ENCODE measurements around the gene PRR14L.
"Not testable (repeated sequence)": the region's sequence is repeated elsewhere in the genome, so short reads cannot be mapped to it uniquely, and the experiment has no call there.

PRR14L gene

GRCh38 chr22:31681349-31682345 is 68.3 kb downstream of the PRR14L start:
- DNase-seq: no peak

- no peak for DNase-seq
Observed at GRCh38 chr22:31680861-31681341, 69.0 kb downstream of the PRR14L start.

GRCh38 chr22:31678748-31679147 is 71.2 kb downstream of the PRR14L start:
- no peak for DNase-seq

GRCh38 chr22:31676700-31677099 is 73.2 kb downstream of the PRR14L start:
- DNase-seq: no peak

- DNase-seq: not testable (repeated sequence)
Observed at GRCh38 chr22:31674219-31674618, 75.7 kb downstream of the PRR14L start.

GRCh38 chr22:31668849-31669248 is 81.1 kb downstream of the PRR14L start:
- not testable (repeated sequence) for DNase-seq

GRCh38 chr22:31662668-31663037 is 87.3 kb downstream of the PRR14L start:
- no peak for DNase-seq

GRCh38 chr22:31661851-31662667 is 87.9 kb downstream of the PRR14L start, which contains the start of gene PISD:
PISD (minus strand) TSS chr22:31662215; CDS start chr22:31662208, 7 bp downstream.
- DNase-seq: peak; percentile 76

GRCh38 chr22:31660860-31661341 is 89.0 kb downstream of the PRR14L start:
- not testable (repeated sequence) for DNase-seq

- DNase-seq: no peak
Observed at GRCh38 chr22:31659246-31659645, 90.7 kb downstream of the PRR14L start.

GRCh38 chr22:31654408-31654807 is 95.5 kb downstream of the PRR14L start:
- no peak for DNase-seq

- DNase-seq: no peak
Observed at GRCh38 chr22:31653944-31654343, 96.0 kb downstream of the PRR14L start.

- no peak for DNase-seq
Observed at GRCh38 chr22:31652911-31653684, 96.8 kb downstream of the PRR14L start.

GRCh38 chr22:31652088-31652487 is 97.8 kb downstream of the PRR14L start:
- DNase-seq: no peak

- no peak for DNase-seq
Observed at GRCh38 chr22:31651664-31652063, 98.3 kb downstream of the PRR14L start.

GRCh38 chr22:31650391-31650790 is 99.5 kb downstream of the PRR14L start:
- DNase-seq: no peak

- no peak for DNase-seq
Observed at GRCh38 chr22:31647523-31648320, 102.2 kb downstream of the PRR14L start.

- no peak for DNase-seq
Observed at GRCh38 chr22:31647066-31647465, 102.9 kb downstream of the PRR14L start.

- no peak for DNase-seq
Observed at GRCh38 chr22:31646186-31647019, 103.5 kb downstream of the PRR14L start.

- no peak for DNase-seq
Observed at GRCh38 chr22:31639436-31640039, 110.4 kb downstream of the PRR14L start.
